HepG2 (cell line): ENCODE results near the gene C2orf81. TPM values are rescaled to one million over a fixed set of nuclear protein-coding genes. Genes with fewer than 3 reads are reported as not detected.

Source experiments
- ATAC-seq: fragments of 200-7000 bp; cut with Tn5 transposase; 3 replicates; pipeline ENCODE4 v1.9.1; 2020; ENCODE audit warnings: mild to moderate bottlenecking, moderate library complexity
- BruUV-seq: library from RNA; stranded (reverse); fragments of 400-500 nt; replicated peaks from 2 replicates; lab custom pipeline; 2021; lab: Mats Ljungman, UMichigan
- CTCF ChIA-PET: fragments of 300-600 bp; formaldehyde crosslinking; extraction: SDS; loops from one replicate; lab custom pipeline; 2021; ENCODE audit warnings: low total read pairs, inconsistent platforms, low intra/inter-chr PET ratio; lab: Yijun Ruan, JAX
- POLR2A ChIA-PET: fragments of 350-600 bp; sonication (Branson Sonifier 250); formaldehyde crosslinking; loops from one replicate; lab custom pipeline; 2020; ENCODE audit warnings: antibody characterized with exemption, inconsistent platforms; lab: Yijun Ruan, JAX
- DNase-seq: peaks from one replicate; pipeline ENCODE4 v3.0.0-alpha.2; 2015; ENCODE audit warnings: low spot score
- FAIRE-seq: peaks from 3 replicates; lab custom pipeline; 2011; peaks lifted over from hg19 to GRCh38; lab: Jason Lieb, UNC
- H2AFZ ChIP-seq: one replicate; pipeline ENCODE4 v1.6.1; 2011; ENCODE audit warnings: low read length, inconsistent platforms
- H3K27ac ChIP-seq: fragments of 300-600 bp; 3 replicates; pipeline ENCODE4 v1.8.0; 2011; ENCODE audit warnings: mixed run types, mild to moderate bottlenecking, mixed read lengths, low read length, inconsistent platforms; ENCODE audit not compliant: insufficient read depth; ENCODE audit errors: extremely low read length
- H3K27me3 ChIP-seq, 2 experiments: fragments of 200-600 bp in 1 of 2; 2 replicates in 1 of 2; 3 replicates in 1 of 2; pipeline versions ENCODE4 v1.6.0 to v1.8.0; 2011; ENCODE audit warnings: low read length in 2 of 2, mild to moderate bottlenecking in 2 of 2, moderate library complexity in 2 of 2, inconsistent platforms in 1 of 2; ENCODE audit not compliant: insufficient read depth in 2 of 2, control insufficient read depth in 1 of 2
- H3K36me3 ChIP-seq, 2 experiments: fragments of 200-600 bp in 1 of 2; replicated peaks in 1 of 2; 2 replicates in 1 of 2; 3 replicates in 1 of 2; pipeline versions ENCODE4 v1.5.1 to v1.8.0; 2011; ENCODE audit warnings: low read length in 2 of 2, inconsistent platforms in 1 of 2; ENCODE audit not compliant: insufficient read depth in 2 of 2, control insufficient read depth in 1 of 2
- H3K4me1 ChIP-seq: 2 replicates; pipeline ENCODE4 v1.5.1; 2012; ENCODE audit warnings: low read length, inconsistent platforms; ENCODE audit not compliant: insufficient read depth
- H3K4me2 ChIP-seq: 2 replicates; pipeline ENCODE4 v1.6.0; 2011; ENCODE audit warnings: low read depth, low read length, inconsistent platforms
- H3K4me3 ChIP-seq, 3 experiments: fragments of 200-600 bp in 1 of 3; sonication (generic), shearing (Covaris generic) in 1 of 3; replicated peaks in 1 of 3; 2 replicates each; pipeline ENCODE4 v1.5.1; 2011 to 2016; ENCODE audit warnings: low read length in 3 of 3, inconsistent platforms in 2 of 3, low read depth in 2 of 3, mild to moderate bottlenecking in 2 of 3, control low read depth in 1 of 3, mixed read lengths in 1 of 3; ENCODE audit not compliant: insufficient read depth in 1 of 3
- H3K79me2 ChIP-seq: one replicate; pipeline ENCODE4 v1.6.1; 2011; ENCODE audit warnings: low read length, inconsistent platforms; ENCODE audit not compliant: insufficient read depth
- H3K9ac ChIP-seq: 2 replicates; pipeline ENCODE4 v1.6.0; 2011; ENCODE audit warnings: mild to moderate bottlenecking, low read depth, low read length, inconsistent platforms; ENCODE audit not compliant: insufficient read depth
- H3K9me3 ChIP-seq: 2 replicates; pipeline ENCODE4 v1.5.1; 2012; ENCODE audit warnings: mild to moderate bottlenecking, low read length
- H4K20me1 ChIP-seq: 2 replicates; pipeline ENCODE4 v1.6.0; 2011; ENCODE audit warnings: inconsistent platforms, mild to moderate bottlenecking, low read length, moderate library complexity; ENCODE audit not compliant: insufficient read depth
- AGO2 ChIP-seq: fragments of 200-400 bp; formaldehyde crosslinking; optimal IDR thresholded peaks from 2 replicates; pipeline ENCODE3; 2017; ENCODE audit warnings: mild to moderate bottlenecking, low read depth, low read length, moderate library complexity
- ATM ChIP-seq: fragments of 450-650 bp; IDR thresholded peaks from 2 replicates; pipeline ENCODE4 v1.7.1; 2017; ENCODE audit warnings: mild to moderate bottlenecking, borderline replicate concordance
- BHLHE40 ChIP-seq: IDR thresholded peaks from 2 replicates; pipeline ENCODE4 v1.6.1; 2011; ENCODE audit warnings: low read length, improper control_type of control experiment
- DMTF1 ChIP-seq: sonication (generic); formaldehyde crosslinking; IDR thresholded peaks from 2 replicates; pipeline ENCODE4 v1.4.0; 2020; ENCODE audit warnings: mild to moderate bottlenecking, missing genetic modification reagents
- PAXIP1 ChIP-seq: sonication (generic); formaldehyde crosslinking; conservative IDR thresholded peaks from 2 replicates; pipeline ENCODE4 v1.4.0; 2020; ENCODE audit warnings: mild to moderate bottlenecking, missing genetic modification reagents, moderate library complexity
- ZBTB38 ChIP-seq: sonication (generic); formaldehyde crosslinking; IDR thresholded peaks from 2 replicates; pipeline ENCODE4 v1.5.1; 2020; ENCODE audit warnings: mild to moderate bottlenecking, missing genetic modification reagents
- ZNF292 ChIP-seq: sonication (generic); formaldehyde crosslinking; IDR thresholded peaks from 2 replicates; pipeline ENCODE4 v1.8.1; 2022; ENCODE audit warnings: mild to moderate bottlenecking, low read depth, missing genetic modification reagents, borderline replicate concordance
- ZNF33B ChIP-seq: sonication (generic); formaldehyde crosslinking; IDR thresholded peaks from 2 replicates; pipeline ENCODE4 v1.5.1; 2020; ENCODE audit warnings: mild to moderate bottlenecking, missing genetic modification reagents
- ZNF776 ChIP-seq: sonication (generic); formaldehyde crosslinking; IDR thresholded peaks from 2 replicates; pipeline ENCODE4 v1.4.0; 2020; ENCODE audit warnings: mild to moderate bottlenecking, missing genetic modification reagents
- ZSCAN12 ChIP-seq: sonication (generic); formaldehyde crosslinking; IDR thresholded peaks from 2 replicates; pipeline ENCODE4 v1.9.0; 2021; ENCODE audit warnings: mild to moderate bottlenecking, missing genetic modification reagents
- ZZZ3 ChIP-seq: sonication (generic); formaldehyde crosslinking; IDR thresholded peaks from 2 replicates; pipeline ENCODE4 v1.4.0; 2020; ENCODE audit warnings: missing genetic modification reagents, mild to moderate bottlenecking, borderline replicate concordance
- WGBS: methylation state at CpG from one replicate; pipeline ENCODE4 v1.1.6; 2017; ENCODE audit warnings: low lambda C conversion rate; 5-methylcytosine and 5-hydroxymethylcytosine counted together
- in situ Hi-C: cut with HindIII; loops from 2 replicates; pipeline ENCODE4 v1.10.0; 2017; ENCODE audit warnings: low pct_unique_long_range_greater_than_20kb; ENCODE audit not compliant: extremely low pct_ligation_motif_present
- intact Hi-C: fragments of 100-400 bp; cut with micrococcal nuclease; formaldehyde crosslinking; loops from one replicate; pipeline ENCODE4 v1.10.0; 2022; ENCODE audit not compliant: unreplicated experiment
- polyA plus RNA-seq, 8 experiments: library from polyadenylated mRNA; depleted of rRNA in 3 of 8; stranded (reverse) in 7 of 8; unstranded in 1 of 8; fragments of >200 nt; fragmentation: Illumina TruSeq in 4 of 8; extraction: Trizol in 4 of 8; gene quantifications; 2 replicates each; pipeline versions ENCODE4 v1.2.1 to v1.2.3, GENCODE V29; 2011 to 2016; ENCODE audit warnings: low read depth in 4 of 8, missing spikeins in 1 of 8, mixed read lengths in 1 of 8; ENCODE audit not compliant: insufficient read depth in 1 of 8
- total RNA-seq, 5 experiments: library from RNA; depleted of rRNA; stranded (reverse); fragments of >200 nt; fragmentation: Illumina TruSeq; extraction: Trizol; gene quantifications; 2 replicates each; pipeline ENCODE4 v1.2.3, GENCODE V29; 2016; ENCODE audit warnings: low read depth in 1 of 5
- TF ChIP-seq, protein P1 (sequence below): IDR thresholded peaks from 2 replicates; pipeline ENCODE4 v1.6.1; 2012; ENCODE audit warnings: inconsistent platforms

The C2orf81 gene
- total and polyA plus RNA-seq, 2 of the 13 experiments (the other 11 are each of a cell fraction or from before 2014, with no cell fraction given): 0.15 to 0.17 TPM

DNA sequence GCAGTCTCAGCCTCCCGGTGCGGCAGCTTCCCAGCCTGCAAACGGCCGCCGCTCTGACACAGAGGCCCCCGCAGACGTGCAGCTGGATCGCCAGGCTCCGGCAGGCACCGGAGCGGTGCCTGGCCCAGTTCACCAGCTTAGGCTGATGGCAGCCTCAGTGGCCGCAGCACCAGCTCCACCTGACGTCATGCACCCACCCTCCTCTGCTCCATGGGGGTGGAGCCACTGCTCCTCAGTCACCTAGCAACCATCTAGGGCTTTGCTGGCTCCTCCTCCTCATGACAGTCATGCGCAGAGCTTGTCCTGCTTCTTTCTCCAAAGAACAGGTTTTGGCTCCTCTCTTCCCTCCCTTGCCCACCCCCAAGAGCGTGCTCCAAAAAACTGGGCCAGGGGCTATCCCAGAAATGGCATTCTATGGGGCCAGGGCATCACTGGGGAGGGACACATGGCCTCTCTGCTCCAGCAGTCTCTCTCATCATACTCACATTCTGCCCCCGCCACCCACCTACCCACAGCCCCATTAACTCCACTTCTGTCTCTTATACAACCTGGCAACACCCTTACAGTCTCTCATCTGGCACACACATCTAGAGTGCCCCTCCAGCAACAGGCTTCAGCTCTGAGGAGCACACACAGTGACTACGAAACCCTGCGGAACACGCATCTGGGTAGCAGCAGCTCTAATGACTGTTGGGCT lies 46.8 kb downstream of the C2orf81 start:
- H3K9me3 ChIP-seq: no peaks in the 10 kb centered on the region
- in situ Hi-C loops (no loop called here), intact Hi-C loops (no loop called here)
- BruUV-seq: no TSS peak
- POLR2A ChIA-PET: no interaction called here
- CTCF ChIA-PET: no interaction called here
- H3K4me3 ChIP-seq: no peak overlapping the region
- no peaks in the 10 kb centered on the region for H3K27me3 ChIP-seq
- H3K9ac ChIP-seq: no peak overlapping the region
- no peak overlapping the region for H3K4me2 ChIP-seq
- H4K20me1 ChIP-seq: peaks cover 1% of the 10 kb centered on the region; the same call in 1 of the 2 replicates
- 96% methylated on average over 19 of the region's 19 CpGs for WGBS
- peaks cover 12% of the 10 kb centered on the region for H3K79me2 ChIP-seq
- TF ChIP-seq ATM (no peak), ZNF292 (CRISPR knock-in tag) (no peak), DMTF1 (CRISPR knock-in tag) (no peak), AGO2 (peak; percentile 39)
- FAIRE-seq (no peak), DNase-seq (no peak), ATAC-seq (no peak)
- H3K36me3 ChIP-seq: peaks cover 38 to 55% of the 10 kb centered on the region in 2 experiments
- H3K27ac ChIP-seq: no peak overlapping the region
- H3K4me1 ChIP-seq: peaks cover under 1% of the 10 kb centered on the region
- H2AFZ ChIP-seq: no peak overlapping the region

DNA sequence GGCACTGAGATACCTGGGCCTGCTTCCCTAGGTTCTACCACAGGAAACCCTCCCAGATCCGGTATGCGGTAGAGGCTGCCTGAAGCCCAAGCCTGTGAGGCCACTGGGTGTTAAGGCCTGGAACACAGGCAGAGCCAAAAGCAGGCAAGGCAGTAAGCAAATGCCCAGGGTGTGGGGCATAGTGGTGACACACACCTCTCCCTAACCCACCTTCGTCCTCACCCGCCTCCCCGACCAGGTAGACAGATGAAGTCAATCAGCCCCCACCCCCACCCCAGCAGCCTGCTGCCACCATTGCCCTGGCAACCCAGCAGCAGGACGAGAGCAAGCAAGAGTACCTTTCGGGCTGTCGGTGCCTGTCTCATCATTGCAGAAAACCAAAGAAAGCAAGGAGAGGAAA lies 47.4 kb downstream of the C2orf81 start:
- Histone ChIP-seq H3K9me3 (no peaks in the 10 kb centered on the region), H3K79me2 (peaks cover 6% of the 10 kb centered on the region), H3K4me3 (no peak overlapping the region), H4K20me1 (no peaks in the 10 kb centered on the region; the same call in 1 of the 2 replicates), H3K27ac (no peak overlapping the region), H3K27me3 (no peaks in the 10 kb centered on the region), H3K4me1 (no peaks in the 10 kb centered on the region), H3K36me3 (peaks cover 44 to 62% of the 10 kb centered on the region in 2 experiments), H3K4me2 (no peak overlapping the region), H2AFZ (no peak overlapping the region), H3K9ac (no peak overlapping the region)
- ChIA-PET CTCF (no interaction called here), POLR2A (no interaction called here)
- intact Hi-C loops (no loop called here), in situ Hi-C loops (no loop called here)
- DNase-seq (no peak), FAIRE-seq (no peak), ATAC-seq (no peak)
- 99% methylated on average over 8 of the region's 8 CpGs for WGBS
- BruUV-seq: no TSS peak
- no peak for TF ChIP-seq PAXIP1 (CRISPR knock-in tag)
- no peak for TF ChIP-seq ZSCAN12 (CRISPR knock-in tag)
- no peak for TF ChIP-seq ZNF33B (CRISPR knock-in tag)
- TF ChIP-seq ZBTB38 (CRISPR knock-in tag): no peak
- TF ChIP-seq ZZZ3: no peak
- TF ChIP-seq, protein P1, sequence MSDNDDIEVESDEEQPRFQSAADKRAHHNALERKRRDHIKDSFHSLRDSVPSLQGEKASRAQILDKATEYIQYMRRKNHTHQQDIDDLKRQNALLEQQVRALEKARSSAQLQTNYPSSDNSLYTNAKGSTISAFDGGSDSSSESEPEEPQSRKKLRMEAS: no peak
- TF ChIP-seq BHLHE40: no peak
- TF ChIP-seq ZNF776 (CRISPR knock-in tag): no peak
